Measurements from ENCODE around the gene TCF12.
"Not testable (repeated sequence)": the region's sequence is repeated elsewhere in the genome, so short reads cannot be mapped to it uniquely, and the experiment has no call there.

TCF12 gene

DNA sequence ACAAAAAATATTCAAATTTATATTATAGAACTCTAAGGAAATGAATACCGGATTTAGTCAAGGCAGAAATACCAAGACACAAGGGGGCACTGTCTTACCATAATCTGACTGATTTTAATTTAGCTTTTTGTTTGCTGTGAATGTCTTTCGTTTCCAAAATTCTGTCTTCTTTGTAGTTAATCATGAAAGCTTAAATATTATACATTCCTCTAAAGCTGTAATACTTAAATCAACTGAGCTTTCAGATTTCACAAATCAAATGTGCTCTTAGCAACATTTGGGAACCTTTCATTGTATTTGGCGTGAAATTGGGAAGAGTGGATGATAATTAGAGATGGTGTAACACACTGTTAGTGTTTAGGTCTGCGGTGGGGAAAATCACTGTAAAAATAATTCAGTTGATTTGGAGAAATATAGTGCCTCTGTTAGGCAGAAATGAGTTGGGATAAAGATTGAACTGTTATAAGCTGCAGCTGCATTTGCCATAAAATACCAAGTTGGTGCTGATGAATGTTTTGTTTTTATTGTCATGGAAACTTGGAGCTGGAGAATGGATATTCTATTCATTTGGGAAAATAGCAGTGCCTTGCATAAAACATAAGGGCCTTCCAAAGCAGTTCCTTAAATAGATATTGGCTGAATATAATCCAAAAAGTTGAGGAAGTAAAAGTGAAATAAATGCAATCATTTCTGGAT lies 228.2 kb downstream of the TCF12 start:
- peak; percentile 47 for DNase-seq

DNA sequence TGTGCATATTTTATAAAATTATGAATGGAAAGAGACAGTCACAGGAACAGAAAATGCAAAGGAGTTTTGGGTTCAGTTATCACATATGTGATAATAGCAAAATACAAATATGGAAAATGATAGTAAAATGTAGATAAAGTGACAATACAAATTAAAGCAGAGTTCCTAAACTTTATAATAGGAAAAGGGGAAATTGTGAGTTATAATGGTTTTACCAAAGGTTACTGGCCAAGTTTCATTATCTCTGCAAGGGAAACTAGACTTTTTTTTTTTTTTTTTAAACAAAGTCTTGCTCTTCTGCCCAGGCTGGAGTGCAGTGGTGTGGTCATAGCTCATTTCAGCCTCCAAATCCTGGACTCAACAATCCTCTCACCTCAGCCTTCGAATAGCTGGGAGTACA lies 229.2 kb downstream of the TCF12 start:
- no peak for DNase-seq

DNA sequence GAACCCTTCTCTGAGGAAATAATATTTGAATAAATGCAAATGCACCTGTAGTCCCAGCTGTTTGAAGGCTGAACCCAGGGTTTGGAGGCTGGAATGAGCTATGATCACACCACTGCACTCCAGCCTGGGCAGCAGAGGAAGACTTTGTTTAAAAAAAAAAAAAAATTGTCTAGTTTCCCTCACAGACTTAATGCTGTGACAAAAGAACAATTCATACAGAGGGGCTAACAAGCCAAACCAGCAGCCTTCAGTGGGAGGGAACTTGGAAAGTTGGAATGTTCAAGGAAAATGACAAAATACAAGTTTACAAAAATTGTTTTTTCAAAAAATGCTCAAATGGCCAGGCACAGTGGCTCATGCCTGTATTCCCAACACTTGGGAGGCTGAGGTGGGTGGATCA lies 229.8 kb downstream of the TCF12 start:
- no peak for DNase-seq

DNA sequence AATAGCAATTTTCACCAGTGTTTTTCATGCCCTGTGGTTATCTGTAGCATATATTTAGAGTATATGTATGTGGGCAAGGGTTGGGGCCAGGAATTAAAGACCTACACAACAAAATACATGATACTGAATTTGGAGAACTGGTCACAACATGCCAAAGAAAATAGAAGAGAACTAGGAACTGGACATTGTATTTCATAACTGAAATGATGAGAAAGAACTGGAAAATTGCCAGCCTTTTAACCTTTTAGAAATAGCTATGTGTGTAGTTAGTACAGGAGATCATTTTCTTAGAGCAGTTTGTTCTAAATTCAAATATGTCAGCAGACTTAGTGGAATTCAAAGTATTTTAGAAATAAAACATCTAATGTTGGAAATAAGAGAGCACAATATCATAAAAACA lies 230.8 kb downstream of the TCF12 start:
- no peak for DNase-seq

DNA sequence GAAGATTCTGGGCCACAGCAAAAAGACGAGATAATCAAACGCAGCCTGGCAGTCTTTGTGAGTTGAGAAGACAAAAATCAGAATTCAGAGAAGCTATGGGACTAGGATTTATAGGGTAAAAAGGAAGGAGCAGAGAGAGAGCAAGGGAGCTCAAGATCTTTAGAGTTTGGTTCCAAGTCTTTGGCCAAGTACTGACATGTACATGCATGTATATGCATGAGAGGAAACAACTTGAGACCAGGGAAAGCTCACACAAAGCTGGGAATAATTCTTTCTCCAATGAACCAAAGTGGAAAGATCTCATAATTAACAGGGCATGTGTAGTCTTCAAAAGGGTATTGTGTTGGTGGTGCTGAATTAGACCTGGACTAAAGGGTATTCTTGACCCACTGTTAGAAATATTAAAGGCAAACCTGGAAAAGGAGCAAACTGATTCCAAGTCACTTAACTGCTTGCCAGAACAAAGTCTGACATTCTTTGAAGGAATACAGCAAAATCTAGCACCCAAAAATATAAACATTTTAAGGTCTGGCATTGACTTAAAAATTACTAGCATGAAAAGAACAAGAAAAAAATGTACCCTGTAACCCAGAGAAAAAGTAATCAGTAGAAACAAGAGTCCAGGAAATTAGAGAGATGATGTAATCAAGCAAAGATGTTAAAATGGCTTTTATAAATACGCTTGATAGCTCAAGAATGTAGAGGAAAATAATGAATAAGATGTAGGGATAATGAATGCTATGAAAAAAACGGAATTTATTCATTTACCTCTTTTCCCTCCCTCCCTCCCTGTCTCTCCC lies 231.8 kb downstream of the TCF12 start:
- DNase-seq = no peak

DNA sequence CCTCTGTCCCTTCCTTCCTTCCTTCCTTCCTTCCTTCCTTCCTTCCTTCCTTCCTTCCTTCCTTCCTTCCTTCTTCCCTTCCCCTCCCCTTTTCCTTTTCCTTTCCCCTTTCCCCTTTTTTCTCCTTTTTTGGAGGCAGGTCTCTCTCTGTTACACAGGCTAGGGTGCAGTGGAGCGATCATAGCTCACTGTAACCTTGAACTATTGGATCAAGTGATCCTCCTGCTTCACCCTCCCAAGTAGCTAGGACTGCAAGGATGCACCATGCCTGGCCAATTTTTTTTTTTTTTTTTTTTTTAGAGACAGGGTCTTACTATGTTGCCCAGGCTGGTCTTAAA lies 232.4 kb downstream of the TCF12 start:
- DNase-seq = not testable (repeated sequence)

DNA sequence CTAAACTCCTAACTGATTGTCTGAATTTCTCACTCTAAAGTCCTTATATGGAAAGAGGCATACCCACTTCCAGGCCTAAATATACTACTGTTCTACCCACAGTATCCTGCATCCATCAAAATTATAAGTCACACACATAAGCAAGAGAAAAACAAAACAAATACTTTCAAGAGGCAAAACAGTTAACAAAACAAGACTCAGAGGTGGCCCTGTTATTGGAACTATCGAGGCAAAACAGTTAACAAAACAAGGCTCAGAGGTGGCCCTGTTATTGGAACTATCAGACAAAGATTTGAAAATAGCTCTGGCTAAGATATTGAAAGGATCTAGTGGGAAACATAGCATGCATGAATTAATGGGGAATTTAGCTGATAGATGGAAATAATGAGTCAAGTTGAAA lies 233.7 kb downstream of the TCF12 start:
- DNase-seq = no peak

DNA sequence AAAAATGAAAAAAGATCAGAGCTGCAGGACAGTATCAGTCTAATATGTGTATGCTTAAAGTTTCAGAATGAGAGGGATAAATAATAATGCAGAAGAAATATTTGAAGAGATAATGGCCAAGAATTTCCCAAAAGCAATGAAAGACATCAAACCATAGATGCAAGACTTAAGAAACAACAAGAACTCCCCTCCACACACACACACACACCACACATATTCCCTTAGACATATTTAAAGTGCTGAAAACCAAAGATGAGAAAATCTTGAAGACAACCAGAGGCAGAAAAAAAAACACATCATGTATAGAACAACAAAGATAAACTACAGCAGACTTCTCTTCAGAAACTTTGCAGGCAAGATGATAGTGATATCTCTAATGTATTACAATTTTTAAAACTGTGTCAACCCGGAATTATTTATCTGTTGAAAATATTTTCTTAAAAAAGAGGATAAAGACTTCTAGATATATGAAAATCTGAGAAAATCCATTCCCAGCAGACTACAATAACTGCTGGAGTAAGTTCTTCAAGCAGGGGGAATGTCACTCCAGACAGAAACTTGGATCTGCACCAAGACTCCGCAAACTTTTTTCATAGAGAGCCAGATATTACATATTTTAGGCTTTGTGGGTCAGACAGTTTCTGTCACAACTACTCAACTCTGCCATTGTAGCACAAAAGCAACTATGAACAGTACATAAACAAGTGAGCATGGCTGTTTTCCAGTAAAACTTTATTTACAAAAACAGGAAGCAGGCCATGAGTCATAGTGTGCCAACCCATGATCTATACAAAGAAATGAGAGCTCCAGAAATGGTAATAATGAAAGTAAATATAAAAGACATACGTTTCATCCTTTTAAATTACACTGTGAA lies 234.5 kb downstream of the TCF12 start:
- DNase-seq = no peak

DNA sequence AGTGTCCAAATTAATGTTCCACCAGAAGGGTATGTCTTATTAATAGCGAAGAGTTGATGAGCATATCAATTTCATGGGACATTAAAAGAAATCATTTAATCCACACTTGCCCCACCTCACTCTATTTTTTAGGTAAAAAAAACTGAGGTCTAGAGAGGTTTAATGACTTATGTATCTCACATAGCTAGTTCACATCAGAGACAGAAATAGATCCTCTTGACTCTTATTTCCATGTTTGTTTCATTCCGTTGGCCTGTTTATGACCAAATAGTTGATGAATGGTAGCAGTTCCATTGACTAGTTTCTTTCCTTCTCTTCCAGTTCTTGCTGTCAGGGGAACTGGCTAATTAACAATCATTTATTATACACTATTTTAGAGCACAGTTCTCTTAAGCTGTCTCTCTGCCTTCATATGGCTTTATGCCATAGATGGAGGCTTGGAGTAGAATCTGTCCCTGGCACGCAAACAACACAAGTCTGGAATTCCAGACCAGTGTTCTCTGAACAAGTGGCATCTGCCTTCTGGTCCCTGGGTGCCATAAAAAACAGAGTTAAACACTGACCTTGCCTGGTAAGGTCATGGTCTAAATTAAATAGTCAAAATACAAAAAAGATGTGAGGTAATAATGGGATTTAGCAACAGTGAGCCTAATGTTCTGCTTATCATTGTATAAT lies 237.9 kb downstream of the TCF12 start:
- no peak for DNase-seq

DNA sequence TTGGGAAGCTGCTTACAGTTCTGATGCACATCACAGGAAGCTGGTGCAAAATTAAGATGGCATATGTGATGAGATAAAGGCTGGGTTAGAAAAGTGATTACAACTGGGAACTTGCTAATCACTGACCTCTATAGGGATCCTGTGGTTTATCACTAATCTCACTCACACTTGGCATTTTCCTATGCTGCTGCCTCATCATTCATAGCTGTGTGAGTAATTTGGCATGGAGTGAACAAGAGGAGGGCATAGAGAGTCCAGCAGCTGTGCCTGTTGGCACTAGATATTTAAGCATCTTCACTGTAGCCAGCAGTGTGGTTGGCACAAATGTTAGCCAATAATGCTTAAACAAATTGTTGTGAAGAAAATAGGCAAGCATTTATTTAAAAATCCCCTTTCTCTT lies 240.1 kb downstream of the TCF12 start:
- no peak for DNase-seq

DNA sequence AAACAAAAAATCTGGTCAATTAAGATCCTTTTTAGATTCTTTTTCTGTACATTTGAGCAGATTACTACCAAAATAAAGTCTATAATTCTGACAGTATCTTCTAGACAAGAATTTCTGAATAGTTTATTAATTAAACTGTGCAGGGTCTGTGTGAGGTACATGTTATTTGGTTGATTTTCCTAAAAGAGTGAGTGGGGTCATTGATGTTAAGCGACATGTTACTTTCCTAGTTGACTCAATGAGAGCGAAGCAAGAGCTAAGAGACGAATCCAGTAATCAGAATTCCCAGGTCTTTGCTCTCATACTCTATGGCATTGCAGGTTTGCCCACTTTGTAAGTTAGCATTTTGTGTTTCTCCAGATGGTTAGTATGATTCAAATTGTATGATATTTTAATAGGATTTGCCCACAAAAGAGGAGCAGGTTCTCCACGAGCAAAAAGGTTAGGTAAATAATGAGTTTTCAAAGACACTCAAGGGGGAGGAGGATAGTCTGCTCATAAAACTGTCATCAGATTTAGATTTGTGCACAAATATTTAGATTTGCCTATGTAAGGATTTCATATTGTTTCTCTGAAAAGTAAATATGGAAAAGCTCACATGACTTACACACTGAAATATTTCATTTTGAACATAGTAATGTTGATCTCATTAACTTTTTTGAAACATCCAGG lies 240.7 kb downstream of the TCF12 start:
- DNase-seq = no peak

DNA sequence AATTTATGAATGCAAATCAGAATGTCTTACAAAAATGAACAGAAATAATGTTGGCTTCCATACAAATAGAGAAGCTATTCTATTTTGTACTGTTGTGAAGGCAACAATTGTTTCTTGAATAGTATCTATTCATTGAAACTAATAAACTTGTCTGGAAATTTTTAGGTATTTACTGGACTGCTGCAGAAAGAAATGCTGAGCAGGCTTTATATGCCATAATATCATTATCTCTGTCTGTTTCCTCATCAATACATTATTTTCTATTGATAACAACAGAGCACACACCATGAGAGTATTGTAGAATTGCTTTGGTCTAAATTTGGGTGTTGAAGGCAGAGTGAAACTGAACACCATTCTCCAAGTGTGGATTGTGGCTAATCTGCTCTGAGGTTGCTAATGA lies 241.3 kb downstream of the TCF12 start:
- no peak for DNase-seq

DNA sequence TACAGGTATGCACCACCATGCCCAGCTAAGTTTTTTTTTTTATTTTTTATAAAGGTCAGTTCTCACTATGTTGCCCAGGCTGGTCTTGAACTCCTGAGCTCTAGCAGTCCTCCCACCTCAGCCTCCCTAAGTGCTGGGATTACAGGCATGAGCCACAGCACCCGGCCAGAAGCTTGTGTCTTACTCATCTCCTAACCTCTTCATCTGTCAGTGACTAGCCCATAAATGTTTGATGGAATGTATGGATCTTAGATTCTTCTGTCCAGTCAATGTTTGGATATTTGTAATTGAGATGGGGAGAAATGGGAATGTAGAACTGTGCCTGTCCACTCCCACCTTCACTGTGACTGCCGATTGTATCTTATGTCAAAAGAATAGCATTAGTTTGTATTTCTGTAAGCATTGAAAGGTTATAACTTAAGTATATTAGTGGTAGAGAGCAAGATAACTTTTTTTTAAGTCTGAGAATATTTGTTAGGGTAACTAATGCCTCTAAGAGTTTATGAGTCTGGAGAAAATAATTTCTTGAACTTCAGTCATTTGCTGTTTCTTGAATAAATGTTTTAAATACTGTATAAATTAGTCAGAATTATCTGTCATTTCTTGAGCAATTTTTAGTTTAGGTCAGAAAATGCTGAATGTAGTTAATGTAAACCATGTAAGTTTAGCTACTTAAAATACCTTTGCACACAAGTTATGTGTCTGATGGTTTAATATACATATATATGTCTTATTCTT lies 242.5 kb downstream of the TCF12 start:
- no peak for DNase-seq

DNA sequence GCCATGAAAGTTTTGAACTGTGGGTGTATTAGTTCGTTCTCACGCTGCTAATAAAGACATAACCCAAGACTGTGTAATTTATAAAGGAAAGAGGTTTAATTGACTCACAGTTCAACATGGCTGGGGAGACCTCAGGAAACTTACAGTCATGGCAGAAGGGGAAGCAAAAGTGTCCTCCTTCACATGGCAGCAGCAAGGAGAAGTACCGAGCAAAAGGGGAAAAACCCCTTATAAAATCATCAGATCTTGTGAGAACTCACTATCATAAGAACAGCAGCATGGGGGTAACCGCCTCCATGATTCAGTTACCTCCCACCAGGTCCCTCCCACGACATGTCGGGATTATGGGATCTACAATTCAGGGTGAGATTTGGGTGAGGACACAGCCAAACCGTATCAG lies 245.8 kb downstream of the TCF12 start:
- not testable (repeated sequence) for DNase-seq

DNA sequence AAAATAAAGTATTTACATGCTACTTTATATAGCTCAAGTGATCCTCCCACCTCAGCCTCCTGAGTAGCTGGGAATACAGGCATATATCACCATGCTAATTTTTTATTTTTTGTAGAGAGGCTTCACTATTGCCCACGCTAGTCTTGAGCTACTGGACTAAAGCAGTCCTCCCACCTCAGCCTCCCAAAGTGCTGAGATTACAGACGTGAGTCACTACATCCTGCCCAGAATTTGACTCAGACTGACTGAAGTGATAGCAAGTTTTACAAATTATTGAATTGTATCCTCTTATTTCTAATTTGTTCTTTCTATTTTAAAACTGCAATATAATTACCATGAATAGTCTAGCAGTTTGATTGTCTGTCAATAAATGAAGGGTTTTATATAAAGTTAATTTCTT lies 247.5 kb downstream of the TCF12 start:
- no peak for DNase-seq

DNA sequence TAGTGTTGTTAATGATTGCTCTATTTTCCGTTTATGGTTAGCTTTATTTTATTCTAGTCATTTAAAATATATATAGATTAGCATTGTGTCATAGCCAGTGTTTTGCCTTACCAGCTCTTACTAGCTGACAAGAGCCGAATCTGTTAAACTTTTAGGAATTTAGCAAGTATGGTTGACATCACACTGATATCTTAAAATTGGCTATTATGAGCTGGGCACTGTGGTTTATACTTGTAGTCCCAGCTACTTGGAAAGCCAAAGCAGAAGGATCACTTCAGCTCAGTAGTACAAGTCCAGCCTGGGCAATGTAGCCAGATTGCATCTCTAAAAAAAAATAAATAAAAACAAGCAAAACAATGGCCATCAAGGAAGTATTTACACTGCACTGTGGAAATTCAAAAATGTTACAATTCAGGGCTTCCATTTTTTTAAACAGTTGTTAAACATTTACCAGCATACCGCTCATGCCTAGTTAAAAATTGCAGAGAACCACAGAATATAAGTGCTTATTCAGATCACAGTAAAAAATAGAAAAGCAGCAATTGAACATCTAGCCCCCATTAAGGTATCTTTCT lies 249.5 kb downstream of the TCF12 start:
- no peak for DNase-seq

DNA sequence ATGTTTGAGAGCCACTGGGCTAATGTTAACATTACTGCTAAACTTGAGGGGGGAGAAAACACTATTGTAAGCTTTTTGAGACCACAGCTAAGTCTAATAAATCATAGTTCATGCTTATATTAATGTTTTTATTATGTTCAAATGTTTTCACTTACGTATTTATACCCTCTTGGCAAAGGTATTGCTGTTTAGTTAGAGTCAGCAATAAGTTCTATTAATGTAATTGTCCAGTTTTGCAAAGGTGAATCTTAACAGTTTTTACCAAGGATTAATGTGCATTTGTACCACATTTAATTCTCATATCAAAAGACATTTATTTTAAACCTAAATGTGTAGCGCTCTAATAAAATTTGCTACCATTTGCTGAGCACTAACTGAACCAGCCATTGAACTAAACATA lies 251.2 kb downstream of the TCF12 start:
- DNase-seq = no peak

DNA sequence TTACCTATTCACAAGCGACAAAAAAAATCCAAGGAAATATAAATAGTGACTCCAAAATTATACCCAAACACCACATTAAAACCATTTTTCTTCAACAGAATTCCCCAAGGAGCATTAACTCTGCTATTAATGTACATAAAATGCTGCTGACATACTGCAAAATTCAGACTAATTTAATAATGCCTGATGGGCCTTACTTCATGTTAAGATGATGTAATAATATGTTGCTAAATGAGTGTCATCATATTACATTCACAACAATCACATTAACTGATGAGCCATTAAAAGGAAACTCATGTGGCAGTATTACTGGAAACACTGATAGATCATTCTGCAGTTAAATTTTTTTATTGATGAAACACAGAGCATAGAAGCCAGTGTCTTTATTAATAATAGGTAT lies 253.0 kb downstream of the TCF12 start:
- DNase-seq = no peak

DNA sequence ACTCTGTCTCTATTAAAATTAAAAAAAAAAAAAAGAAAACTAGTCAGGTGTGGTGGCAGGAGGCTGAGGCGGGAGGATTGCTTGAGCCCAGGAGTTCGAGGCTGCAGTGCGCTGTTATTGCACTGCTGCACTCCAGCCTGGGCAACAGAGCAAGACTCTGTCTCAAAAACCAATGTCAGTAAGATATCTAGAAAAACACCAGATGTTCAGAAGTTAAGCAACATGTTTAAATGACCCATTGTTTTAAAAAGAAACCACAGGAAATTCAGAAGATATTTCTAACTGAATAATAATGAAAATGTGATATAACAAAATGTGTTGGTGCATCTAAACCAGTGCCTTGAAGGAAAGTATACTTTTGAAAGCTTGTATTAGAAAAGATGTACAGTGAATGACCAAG lies 254.5 kb downstream of the TCF12 start:
- no peak for DNase-seq

DNA sequence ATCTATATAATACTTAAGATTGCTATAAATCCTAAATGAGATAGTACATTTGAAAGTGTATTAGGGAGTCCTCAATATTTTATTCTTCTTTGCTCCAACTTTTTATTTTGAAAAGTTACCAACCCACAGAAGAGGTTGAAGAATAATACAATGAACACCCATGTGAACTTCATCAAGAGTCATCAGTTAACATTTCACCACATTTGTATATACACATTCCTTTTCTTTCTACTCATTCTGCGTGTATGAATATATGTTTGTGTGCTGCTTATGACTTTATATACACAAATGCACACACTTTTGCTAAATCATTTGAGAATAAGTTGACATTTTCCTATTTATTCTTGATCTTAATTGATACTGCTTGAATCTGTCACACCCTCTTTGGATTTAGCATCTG lies 264.6 kb downstream of the TCF12 start:
- no peak for DNase-seq

DNA sequence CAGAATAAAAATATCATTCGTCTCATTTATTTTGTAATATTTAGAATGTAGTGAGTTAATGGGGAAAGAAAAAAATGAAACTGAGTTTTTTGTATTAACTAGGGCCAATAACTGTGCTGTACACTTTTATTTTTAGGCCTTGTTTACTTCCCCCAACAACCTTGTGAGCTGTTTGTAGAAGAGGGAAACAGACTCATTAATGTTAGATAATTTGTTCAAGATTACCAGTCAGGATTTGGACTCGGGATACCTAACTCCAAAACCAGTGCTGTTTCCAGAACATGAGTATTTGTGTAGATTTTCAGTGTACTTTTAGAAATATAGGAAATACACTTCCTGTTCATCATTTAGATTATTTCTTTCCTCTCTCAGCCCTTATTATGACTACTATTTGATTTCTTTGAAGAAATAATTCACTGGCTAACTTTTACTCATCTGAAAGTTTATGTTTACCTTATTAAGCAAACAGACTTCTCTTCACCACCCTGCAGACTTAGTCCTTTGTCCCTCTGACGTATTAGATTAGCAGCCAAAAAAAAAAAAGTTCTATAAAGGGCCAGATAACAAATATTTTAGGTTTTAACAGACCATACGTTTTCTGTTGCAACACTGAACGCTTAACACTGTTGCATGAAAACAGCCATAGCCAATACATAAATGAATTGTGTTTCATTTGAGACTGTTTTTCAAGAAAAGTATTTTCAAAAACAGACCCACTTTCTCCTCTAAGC lies 265.3 kb downstream of the TCF12 start:
- no peak for DNase-seq
